Activated T-cell treated with anti-CD3 and anti-CD28 coated beads, Interleukin-2, amount 50 U/mL, for 24 hours (primary cell): ENCODE measurements around the gene BAX.
A peak's percentile ranks its signal among the peaks of the same experiment; 100 is the strongest.

Experiments
- DNase-seq: peaks from one replicate; pipeline ENCODE4 v3.0.0-alpha.2; 2020
- H3K27ac Mint-ChIP-seq: 2 replicates; pipeline ENCODE4 v1.8.0; 2020; ENCODE audit warnings: mild to moderate bottlenecking, mixed read lengths
- H3K27me3 Mint-ChIP-seq: 2 replicates; pipeline ENCODE4 v1.8.0; 2020; ENCODE audit warnings: mixed read lengths
- H3K36me3 Mint-ChIP-seq: 2 replicates; pipeline ENCODE4 v1.8.0; 2020; ENCODE audit warnings: low read depth, mixed read lengths
- H3K4me1 Mint-ChIP-seq: 2 replicates; pipeline ENCODE4 v1.8.0; 2020; ENCODE audit warnings: low read depth, mixed read lengths
- H3K4me3 Mint-ChIP-seq: 2 replicates; pipeline ENCODE4 v1.8.0; 2020; ENCODE audit warnings: mild to moderate bottlenecking, moderate library complexity, mixed read lengths
- H3K9me3 Mint-ChIP-seq: 2 replicates; pipeline ENCODE4 v1.8.0; 2020; ENCODE audit warnings: mixed read lengths

BAX gene

DNA sequence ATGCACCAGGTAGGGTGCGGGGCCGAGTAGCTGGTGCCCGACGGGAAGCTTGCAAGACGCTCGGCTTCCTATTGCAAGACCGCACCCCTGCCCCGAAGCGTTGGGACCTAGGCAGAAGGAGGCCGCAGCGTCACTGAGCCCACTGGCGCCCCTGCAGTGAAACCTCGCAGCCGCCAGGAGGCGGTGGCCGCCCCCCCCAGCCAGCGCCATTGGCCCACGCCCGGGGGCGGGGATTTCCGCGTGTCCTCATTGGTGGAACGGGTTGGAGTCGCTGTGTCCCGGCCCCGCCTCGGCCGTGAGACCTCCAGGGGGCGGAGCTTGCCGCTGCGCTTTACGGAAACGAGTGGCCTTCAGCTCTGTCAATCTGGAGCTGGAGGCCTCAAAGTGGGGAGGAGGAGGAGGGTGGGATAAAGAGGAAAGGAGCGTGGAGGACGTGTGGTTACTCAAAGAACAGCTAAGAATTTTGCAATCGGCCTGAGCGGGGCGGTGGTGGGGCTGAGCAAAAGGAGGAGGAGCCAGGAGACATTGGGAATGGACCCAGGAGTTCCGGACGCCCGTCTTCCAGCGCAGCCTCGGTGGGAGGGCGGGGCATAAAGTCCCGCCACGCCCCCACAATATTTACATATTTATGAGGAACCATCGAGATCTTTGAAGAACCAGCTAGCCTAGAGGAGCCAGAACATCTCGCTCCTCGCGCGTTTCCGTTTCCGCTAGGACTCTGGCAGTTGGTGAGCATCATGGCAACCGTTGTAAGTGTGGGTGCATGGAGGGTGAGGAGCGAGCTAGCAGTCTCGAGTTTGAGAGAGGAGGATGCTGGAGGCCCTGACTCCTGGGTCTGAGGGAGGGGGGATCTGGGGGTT is 38.7 kb downstream of the BAX start, which contains the start of the genes GYS1 and RUVBL2:
Gene GYS1, minus strand, starts transcription at position 135 of the 860 bp plus-strand sequence. CDS start 197 bp downstream, outside the sequence.
Gene RUVBL2, plus strand, starts transcription at position 713 of the 860 bp plus-strand sequence. Its CDS starts 25 bp downstream, at position 738.
- peak; percentile 99 for DNase-seq
- peak within 1 kb of the TSS; percentile 98 for H3K27ac Mint-ChIP-seq
- H3K4me3 Mint-ChIP-seq, result peak within 1 kb of the TSS; percentile 99
- H3K27me3 Mint-ChIP-seq, result no peaks in the 10 kb centered on the region
- peaks cover 61% of the 10 kb centered on the region for H3K36me3 Mint-ChIP-seq
- peaks cover 56% of the 10 kb centered on the region for H3K4me1 Mint-ChIP-seq
- H3K9me3 Mint-ChIP-seq, result no peaks in the 10 kb centered on the region

DNA sequence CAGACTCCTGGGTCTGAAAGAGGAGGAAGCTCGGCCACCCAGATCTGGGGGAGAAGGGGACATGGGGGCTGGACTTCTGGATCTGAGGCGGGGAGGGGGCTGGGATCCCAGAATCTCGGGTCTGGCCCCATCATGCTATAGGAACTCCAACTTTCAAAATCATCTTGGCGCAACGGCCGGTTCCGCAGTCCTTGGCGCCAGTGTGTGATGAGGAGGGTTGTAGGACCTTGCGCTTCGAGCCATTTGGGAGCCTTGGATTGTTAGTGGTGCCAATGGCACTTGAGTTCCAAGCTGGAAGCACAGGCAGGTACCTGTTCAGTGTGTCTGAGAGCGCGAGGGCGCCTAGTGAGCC is 39.3 kb downstream of the BAX start:
- Mint-ChIP-seq H3K9me3 (no peaks in the 10 kb centered on the region), H3K4me3 (peak overlapping the region; percentile 99), H3K27ac (peak overlapping the region; percentile 98), H3K36me3 (peaks cover 58% of the 10 kb centered on the region), H3K27me3 (no peaks in the 10 kb centered on the region), H3K4me1 (peaks cover 54% of the 10 kb centered on the region)
- DNase-seq, result no peak

DNA sequence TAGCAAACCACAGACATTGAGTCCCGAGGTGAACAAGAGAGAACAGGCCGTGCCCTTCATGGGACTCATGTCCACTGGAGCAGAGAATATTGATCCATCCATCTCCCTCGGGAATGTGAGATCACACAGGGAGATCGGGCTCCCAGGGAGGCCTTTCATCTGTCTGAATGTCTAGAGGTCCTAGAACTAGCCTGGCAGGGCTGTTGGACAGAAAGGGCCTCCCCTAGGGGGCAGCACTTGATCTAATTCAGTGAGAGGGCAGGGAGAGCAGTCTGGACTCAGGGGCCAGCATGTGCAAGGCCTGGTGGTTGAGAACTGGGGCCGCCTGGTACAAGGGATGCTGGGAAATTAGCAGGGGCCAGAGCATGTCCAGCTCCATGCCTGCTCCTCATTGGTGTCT is 43.3 kb downstream of the BAX start:
- no peaks in the 10 kb centered on the region for H3K27me3 Mint-ChIP-seq
- no peaks in the 10 kb centered on the region for H3K9me3 Mint-ChIP-seq
- H3K36me3 Mint-ChIP-seq, result peaks cover 68% of the 10 kb centered on the region
- H3K4me3 Mint-ChIP-seq, result no peak overlapping the region
- peaks cover 43% of the 10 kb centered on the region for H3K4me1 Mint-ChIP-seq
- peak overlapping the region; percentile 9 for H3K27ac Mint-ChIP-seq
- DNase-seq, result peak; percentile 58

DNA sequence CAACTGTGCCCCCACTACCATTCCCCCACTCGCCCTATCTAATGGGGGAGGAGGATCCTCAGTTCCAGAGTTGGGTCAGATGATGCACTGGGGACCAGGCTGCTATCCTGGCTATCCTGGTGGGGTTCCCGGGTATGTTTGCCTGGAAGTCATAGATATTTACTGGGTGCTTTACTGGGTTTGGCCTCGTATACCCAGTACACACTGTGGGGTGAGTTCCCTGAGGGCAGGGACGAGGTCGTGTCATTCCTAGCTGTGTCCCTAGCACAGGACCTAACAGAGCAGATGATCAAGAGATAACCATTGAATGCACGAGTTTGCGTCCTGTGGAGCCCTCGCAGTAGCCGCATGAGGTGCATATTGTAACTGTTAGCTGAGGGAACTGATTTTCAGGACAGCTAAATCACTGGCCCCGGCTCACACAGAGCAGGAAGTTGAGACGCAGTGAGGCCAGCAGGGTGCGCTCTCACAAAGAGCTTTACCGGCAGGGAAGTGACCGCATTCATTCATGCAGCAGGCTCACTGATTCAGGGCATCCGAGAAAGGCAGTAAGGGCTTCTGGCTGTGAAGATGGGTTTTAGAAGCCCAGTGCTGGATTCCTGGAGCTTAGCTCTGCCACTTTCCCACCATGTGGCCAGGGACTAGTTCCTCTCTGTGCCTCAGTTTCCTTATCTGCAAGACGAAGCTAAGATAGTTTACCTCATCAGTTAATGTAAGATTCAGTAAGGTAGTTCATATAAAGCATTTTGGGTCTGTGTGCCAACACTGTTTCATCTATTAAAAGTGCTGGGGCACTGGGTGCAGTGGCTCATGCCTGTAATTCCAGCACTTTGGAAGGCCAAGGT is 45.0 kb downstream of the BAX start:
- peaks cover 75% of the 10 kb centered on the region for H3K36me3 Mint-ChIP-seq
- peaks cover 35% of the 10 kb centered on the region for H3K4me1 Mint-ChIP-seq
- peak overlapping the region; percentile 61 for H3K27ac Mint-ChIP-seq
- no peaks in the 10 kb centered on the region for H3K27me3 Mint-ChIP-seq
- H3K4me3 Mint-ChIP-seq, result no peak overlapping the region
- peak; percentile 79 for DNase-seq
- no peaks in the 10 kb centered on the region for H3K9me3 Mint-ChIP-seq

DNA sequence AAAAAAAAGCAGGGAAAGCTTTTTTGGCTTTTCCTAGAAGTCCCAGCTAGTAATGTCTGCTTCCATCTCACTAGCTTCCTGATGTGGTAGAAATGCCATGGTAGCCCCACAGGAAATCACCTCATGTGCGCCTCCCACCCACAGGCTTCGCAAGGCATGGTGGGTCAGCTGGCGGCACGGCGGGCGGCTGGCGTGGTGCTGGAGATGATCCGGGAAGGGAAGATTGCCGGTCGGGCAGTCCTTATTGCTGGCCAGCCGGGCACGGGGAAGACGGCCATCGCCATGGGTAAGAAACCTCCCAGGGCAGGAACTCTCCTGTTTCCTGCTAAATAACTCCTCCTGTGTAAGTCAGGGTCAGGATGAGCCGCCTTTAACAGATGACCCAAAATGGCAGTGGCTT is 49.5 kb downstream of the BAX start:
- Mint-ChIP-seq H3K36me3 (peaks cover 81% of the 10 kb centered on the region), H3K4me3 (no peak overlapping the region), H3K9me3 (no peaks in the 10 kb centered on the region), H3K27me3 (no peaks in the 10 kb centered on the region), H3K27ac (no peak overlapping the region), H3K4me1 (peaks cover 9% of the 10 kb centered on the region)
- DNase-seq, result no peak

DNA sequence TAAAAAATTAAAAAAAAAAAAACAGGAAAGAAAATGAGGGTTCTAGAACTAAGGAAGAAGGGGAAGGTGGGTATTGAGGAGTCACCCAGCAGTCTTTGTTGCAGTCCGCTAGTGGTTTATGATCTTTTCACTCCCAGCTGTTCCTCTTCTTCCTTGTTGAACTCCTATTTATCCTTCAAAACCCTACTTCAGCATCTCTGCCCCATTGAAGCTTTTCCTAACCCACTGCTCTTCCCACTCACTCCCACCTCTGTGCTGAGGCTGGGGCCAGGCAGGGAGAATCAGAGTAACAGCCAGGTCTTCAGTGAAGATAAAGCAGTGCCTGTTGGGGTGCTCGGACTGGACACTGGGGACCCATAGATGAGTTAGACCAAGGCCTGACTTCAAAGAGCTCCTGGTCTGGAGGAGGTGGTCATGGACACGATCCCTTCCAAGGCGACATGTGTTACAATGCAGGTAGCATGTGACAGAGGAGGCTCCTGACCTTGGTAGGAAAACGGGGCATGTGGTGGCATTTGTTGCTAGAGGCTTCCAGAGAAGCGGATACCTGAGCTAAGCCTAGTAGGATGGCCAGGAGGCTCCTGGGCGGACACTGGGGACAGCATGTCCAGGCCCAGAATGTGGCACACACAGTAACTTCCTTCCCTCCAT is 50.4 kb downstream of the BAX start:
- H3K27ac Mint-ChIP-seq, result peak overlapping the region; percentile 31
- peaks cover 81% of the 10 kb centered on the region for H3K36me3 Mint-ChIP-seq
- no peak for DNase-seq
- H3K27me3 Mint-ChIP-seq, result no peaks in the 10 kb centered on the region
- no peaks in the 10 kb centered on the region for H3K4me1 Mint-ChIP-seq
- no peaks in the 10 kb centered on the region for H3K9me3 Mint-ChIP-seq
- no peak overlapping the region for H3K4me3 Mint-ChIP-seq

DNA sequence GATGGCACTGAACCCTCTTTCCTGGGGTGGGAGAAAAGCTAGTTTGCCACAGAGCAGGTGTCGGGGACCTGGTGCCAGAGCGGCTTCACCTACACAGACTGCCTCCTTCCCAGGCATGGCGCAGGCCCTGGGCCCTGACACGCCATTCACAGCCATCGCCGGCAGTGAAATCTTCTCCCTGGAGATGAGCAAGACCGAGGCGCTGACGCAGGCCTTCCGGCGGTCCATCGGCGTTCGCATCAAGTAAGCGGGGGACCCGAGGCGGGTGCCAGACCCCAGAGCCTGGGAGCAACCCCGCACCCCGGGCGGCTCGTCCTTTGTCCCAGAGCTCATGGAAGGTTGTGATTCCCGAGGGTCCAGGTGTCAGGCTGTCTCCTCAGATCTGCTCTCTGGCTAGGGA is 52.2 kb downstream of the BAX start:
- Mint-ChIP-seq H3K4me1 (no peaks in the 10 kb centered on the region), H3K27ac (no peak overlapping the region), H3K4me3 (no peak overlapping the region), H3K27me3 (no peaks in the 10 kb centered on the region), H3K9me3 (no peaks in the 10 kb centered on the region), H3K36me3 (peaks cover 89% of the 10 kb centered on the region)
- no peak for DNase-seq

DNA sequence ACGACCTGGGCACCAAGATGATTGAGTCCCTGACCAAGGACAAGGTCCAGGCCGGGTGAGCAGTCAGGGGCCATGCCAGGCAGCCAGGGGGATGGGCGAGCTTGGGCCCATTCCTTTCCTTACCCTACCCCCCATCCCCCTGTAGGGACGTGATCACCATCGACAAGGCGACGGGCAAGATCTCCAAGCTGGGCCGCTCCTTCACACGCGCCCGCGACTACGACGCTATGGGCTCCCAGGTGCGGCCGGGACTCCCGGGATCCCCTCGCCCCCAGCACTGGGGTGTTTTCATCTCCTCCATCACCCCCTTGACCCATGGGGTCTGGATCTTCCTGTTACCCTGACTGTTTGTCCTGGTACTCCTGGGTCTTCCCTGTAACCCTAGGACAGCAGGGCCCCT is 55.2 kb downstream of the BAX start:
- no peak for DNase-seq
- no peak overlapping the region for H3K4me3 Mint-ChIP-seq
- no peak overlapping the region for H3K27ac Mint-ChIP-seq
- no peaks in the 10 kb centered on the region for H3K4me1 Mint-ChIP-seq
- no peaks in the 10 kb centered on the region for H3K9me3 Mint-ChIP-seq
- H3K27me3 Mint-ChIP-seq, result no peaks in the 10 kb centered on the region
- peaks cover 88% of the 10 kb centered on the region for H3K36me3 Mint-ChIP-seq

DNA sequence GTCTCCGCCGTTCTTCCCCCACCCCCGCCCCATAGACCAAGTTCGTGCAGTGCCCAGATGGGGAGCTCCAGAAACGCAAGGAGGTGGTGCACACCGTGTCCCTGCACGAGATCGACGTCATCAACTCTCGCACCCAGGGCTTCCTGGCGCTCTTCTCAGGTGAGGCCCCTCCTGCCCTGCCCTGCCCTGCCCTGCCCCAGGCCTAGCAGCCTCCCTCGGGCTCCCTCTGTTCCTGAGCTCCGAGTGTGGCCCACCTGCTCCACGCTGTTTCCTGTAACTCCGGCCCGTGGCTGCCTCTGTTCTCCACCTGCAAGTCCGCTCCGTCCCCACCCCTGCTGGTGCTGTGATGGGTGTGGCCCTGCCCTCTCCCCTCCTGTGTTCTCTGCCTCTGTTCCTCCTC is 55.8 kb downstream of the BAX start:
- Mint-ChIP-seq H3K4me3 (no peak overlapping the region), H3K27me3 (no peaks in the 10 kb centered on the region)

DNA sequence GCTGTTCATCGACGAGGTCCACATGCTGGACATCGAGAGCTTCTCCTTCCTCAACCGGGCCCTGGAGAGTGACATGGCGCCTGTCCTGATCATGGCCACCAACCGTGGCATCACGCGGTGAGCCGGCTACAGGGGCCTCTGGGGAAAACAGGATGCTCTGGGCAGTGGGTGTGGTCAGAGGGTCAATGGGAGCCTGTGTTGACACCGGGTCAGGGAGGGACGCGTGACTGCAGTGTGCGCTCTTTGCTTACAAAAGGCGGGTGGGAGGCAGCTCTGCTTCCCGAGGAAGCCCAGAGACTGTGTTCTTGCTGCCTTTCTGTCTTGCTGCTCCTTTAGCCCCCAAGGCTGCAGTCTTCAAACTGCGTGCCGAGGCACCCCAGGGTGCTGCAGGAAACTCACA is 56.5 kb downstream of the BAX start:
- Mint-ChIP-seq H3K9me3 (no peaks in the 10 kb centered on the region), H3K27ac (no peak overlapping the region), H3K36me3 (peaks cover 88% of the 10 kb centered on the region), H3K4me1 (no peaks in the 10 kb centered on the region), H3K27me3 (no peaks in the 10 kb centered on the region), H3K4me3 (no peak overlapping the region)
- no peak for DNase-seq

More for the DNA sequence above, 55.8 kb downstream of the BAX start:
- Mint-ChIP-seq H3K4me1 (no peaks in the 10 kb centered on the region), H3K9me3 (no peaks in the 10 kb centered on the region), H3K36me3 (peaks cover 88% of the 10 kb centered on the region), H3K27ac (no peak overlapping the region)
- DNase-seq, result no peak
